Chondrocyte (in vitro differentiated cells): Measurements from ENCODE around the gene MYT1. TPM values are rescaled to one million over a fixed set of nuclear protein-coding genes. Genes with fewer than 3 reads are reported as not detected.
A peak's percentile ranks its signal among the peaks of the same experiment; 100 is the strongest.

Experiments used
- DNase-seq: peaks from one replicate; pipeline ENCODE4 v3.0.0; 2021; ENCODE audit warnings: mixed read lengths, low spot score
- H3K27ac Mint-ChIP-seq: one replicate; pipeline ENCODE4 v1.8.0; 2021; ENCODE audit warnings: mild to moderate bottlenecking, moderate library complexity, mixed read lengths; ENCODE audit not compliant: unreplicated experiment
- H3K27me3 Mint-ChIP-seq: 2 replicates; pipeline ENCODE4 v1.8.0; 2021; ENCODE audit warnings: low read depth, mixed read lengths
- H3K36me3 Mint-ChIP-seq: 2 replicates; pipeline ENCODE4 v1.8.0; 2021; ENCODE audit warnings: low read depth, mixed read lengths
- H3K4me1 Mint-ChIP-seq: 2 replicates; pipeline ENCODE4 v1.8.0; 2021; ENCODE audit warnings: low read depth, mild to moderate bottlenecking, mixed read lengths
- H3K4me3 Mint-ChIP-seq: one replicate; pipeline ENCODE4 v1.8.0; 2021; ENCODE audit warnings: mild to moderate bottlenecking, moderate library complexity, mixed read lengths; ENCODE audit not compliant: unreplicated experiment
- H3K9me3 Mint-ChIP-seq: 2 replicates; pipeline ENCODE4 v1.8.0; 2021; ENCODE audit warnings: low read depth, mixed read lengths
- CTCF ChIP-seq: fragments of 200-600 bp; sonication (generic); IDR thresholded peaks from 2 replicates; pipeline ENCODE4 v1.5.0; 2021; ENCODE audit warnings: antibody characterized with exemption, mild to moderate bottlenecking, moderate library complexity
- total RNA-seq: library from RNA; stranded (reverse); gene quantifications from 3 replicates; pipeline ENCODE4 v1.2.1, GENCODE V29; 2021

The MYT1 gene
- total RNA-seq, 1 donor from 2014 or later: not detected

- H3K4me1 Mint-ChIP-seq: no peaks in the 10 kb centered on the region
Measured at GRCh38 chr20:64242003-64242796, 77.9 kb downstream of the MYT1 start.

GRCh38 chr20:64242797-64243475 is 78.7 kb downstream of the MYT1 start:
- Mint-ChIP-seq H3K27me3 (peaks cover 32% of the 10 kb centered on the region), H3K4me1 (no peaks in the 10 kb centered on the region), H3K4me3 (no peak overlapping the region), H3K9me3 (no peaks in the 10 kb centered on the region), H3K27ac (no peak overlapping the region), H3K36me3 (peaks cover 1% of the 10 kb centered on the region)
- peak; percentile 58 for DNase-seq
- TF ChIP-seq CTCF: no peak

More at GRCh38 chr20:64242003-64242796, 77.9 kb downstream of the MYT1 start:
- H3K36me3 Mint-ChIP-seq: peaks cover 1% of the 10 kb centered on the region
- no peak overlapping the region for H3K4me3 Mint-ChIP-seq
- H3K9me3 Mint-ChIP-seq: no peaks in the 10 kb centered on the region
- TF ChIP-seq CTCF: no peak
- peak; percentile 67 for DNase-seq
- peaks cover 32% of the 10 kb centered on the region for H3K27me3 Mint-ChIP-seq
- no peak overlapping the region for H3K27ac Mint-ChIP-seq

- H3K4me3 Mint-ChIP-seq: no peak overlapping the region
- H3K36me3 Mint-ChIP-seq: peaks cover 1% of the 10 kb centered on the region
- no peaks in the 10 kb centered on the region for H3K4me1 Mint-ChIP-seq
- H3K27ac Mint-ChIP-seq: no peak overlapping the region
- DNase-seq: no peak
- peaks cover 30% of the 10 kb centered on the region for H3K27me3 Mint-ChIP-seq
- H3K9me3 Mint-ChIP-seq: no peaks in the 10 kb centered on the region
- TF ChIP-seq CTCF: no peak
Measured at GRCh38 chr20:64244281-64244805, 80.1 kb downstream of the MYT1 start.

- Mint-ChIP-seq H3K27ac (no peak overlapping the region), H3K27me3 (peaks cover 34% of the 10 kb centered on the region), H3K36me3 (peaks cover 1% of the 10 kb centered on the region), H3K4me3 (no peak overlapping the region), H3K4me1 (no peaks in the 10 kb centered on the region), H3K9me3 (no peaks in the 10 kb centered on the region)
- peak; percentile 59 for DNase-seq
- no peak for TF ChIP-seq CTCF
Measured at GRCh38 chr20:64244870-64245603, 80.8 kb downstream of the MYT1 start.
